HepG2 (cell line): ENCODE data around the gene OLFM2. TPM values are rescaled to one million over a fixed set of nuclear protein-coding genes. Genes with fewer than 3 reads are reported as not detected.

ENCODE experiments used
- ATF2 ChIP-seq: sonication (generic); formaldehyde crosslinking; IDR thresholded peaks from 2 replicates; pipeline ENCODE4 v1.4.0; 2020; ENCODE audit warnings: missing genetic modification reagents
- ATF7 ChIP-seq, 2 experiments: fragments of 450-650 bp in 1 of 2; sonication (generic) in 1 of 2; formaldehyde crosslinking in 1 of 2; IDR thresholded peaks; 2 replicates each; pipeline versions ENCODE4 v1.4.0 to v1.6.1; 2016 to 2020; ENCODE audit warnings: antibody characterized with exemption in 1 of 2, mild to moderate bottlenecking in 1 of 2, missing genetic modification reagents in 1 of 2
- CCDC6 ChIP-seq: sonication (generic); formaldehyde crosslinking; IDR thresholded peaks from 2 replicates; pipeline ENCODE4 v1.8.1; 2022; ENCODE audit warnings: mild to moderate bottlenecking, missing genetic modification reagents, moderate library complexity
- CENPT ChIP-seq: sonication (generic); formaldehyde crosslinking; IDR thresholded peaks from 2 replicates; pipeline ENCODE4 v1.8.0; 2022; ENCODE audit warnings: low read depth, mild to moderate bottlenecking, moderate library complexity, missing genetic modification reagents
- KLF12 ChIP-seq: sonication (generic); formaldehyde crosslinking; IDR thresholded peaks from 2 replicates; pipeline ENCODE4 v1.4.0; 2020; ENCODE audit warnings: missing genetic modification reagents, borderline replicate concordance
- KLF15 ChIP-seq: sonication (generic); formaldehyde crosslinking; IDR thresholded peaks from 2 replicates; pipeline ENCODE4 v1.8.1; 2023; ENCODE audit warnings: borderline replicate concordance, mild to moderate bottlenecking, inconsistent platforms, missing genetic modification reagents, mixed read lengths
- MAFF ChIP-seq: IDR thresholded peaks from 2 replicates; pipeline ENCODE4 v1.6.1; 2011; ENCODE audit warnings: low read depth, low read length, improper control_type of control experiment
- MTA3 ChIP-seq: sonication (generic); formaldehyde crosslinking; IDR thresholded peaks from 2 replicates; pipeline ENCODE4 v1.4.0; 2020; ENCODE audit warnings: missing genetic modification reagents
- NCOA2 ChIP-seq: sonication (generic); formaldehyde crosslinking; IDR thresholded peaks from 2 replicates; pipeline ENCODE4 v1.8.0; 2022; ENCODE audit warnings: inconsistent platforms
- PHF21A ChIP-seq: sonication (generic); formaldehyde crosslinking; IDR thresholded peaks from 2 replicates; pipeline ENCODE4 v1.5.0; 2020; ENCODE audit warnings: mild to moderate bottlenecking, missing genetic modification reagents
- RAD51 ChIP-seq: fragments of 450-650 bp; IDR thresholded peaks from 2 replicates; pipeline ENCODE4 v1.6.1; 2016; ENCODE audit warnings: borderline replicate concordance
- RNF219 ChIP-seq: sonication (generic); formaldehyde crosslinking; IDR thresholded peaks from 2 replicates; pipeline ENCODE4 v1.5.0; 2020; ENCODE audit warnings: mild to moderate bottlenecking, missing genetic modification reagents
- TBX3 ChIP-seq: fragments of 450-650 bp; IDR thresholded peaks from 2 replicates; pipeline ENCODE4 v1.6.1; 2017; ENCODE audit warnings: antibody characterized with exemption, mild to moderate bottlenecking, inconsistent platforms, borderline replicate concordance
- THAP7 ChIP-seq: sonication (generic); formaldehyde crosslinking; IDR thresholded peaks from 2 replicates; pipeline ENCODE4 v1.8.1; 2023; ENCODE audit warnings: mild to moderate bottlenecking, missing genetic modification reagents
- ZBTB7B ChIP-seq: sonication (generic); formaldehyde crosslinking; IDR thresholded peaks from 2 replicates; pipeline ENCODE4 v1.4.0; 2020; ENCODE audit warnings: missing genetic modification reagents
- ZNF136 ChIP-seq: sonication (generic); formaldehyde crosslinking; IDR thresholded peaks from 2 replicates; pipeline ENCODE4 v1.8.1; 2022; ENCODE audit warnings: low read depth, mild to moderate bottlenecking, moderate library complexity, missing genetic modification reagents
- ZNF329 ChIP-seq: sonication (generic); formaldehyde crosslinking; IDR thresholded peaks from 2 replicates; pipeline ENCODE4 v1.9.0; 2021; ENCODE audit warnings: low read depth, mild to moderate bottlenecking, missing genetic modification reagents
- ZNF570 ChIP-seq: sonication (generic); formaldehyde crosslinking; IDR thresholded peaks from 2 replicates; pipeline ENCODE4 v1.4.0; 2020; ENCODE audit warnings: mild to moderate bottlenecking, missing genetic modification reagents, borderline replicate concordance
- ZNF576 ChIP-seq: sonication (generic); formaldehyde crosslinking; IDR thresholded peaks from 2 replicates; pipeline ENCODE4 v1.4.0; 2020; ENCODE audit warnings: mild to moderate bottlenecking, missing genetic modification reagents
- ZNF674 ChIP-seq: sonication (generic); formaldehyde crosslinking; IDR thresholded peaks from 2 replicates; pipeline ENCODE4 v1.5.0; 2020; ENCODE audit warnings: low read depth, mild to moderate bottlenecking, missing genetic modification reagents
- ZNF746 ChIP-seq: sonication (generic); formaldehyde crosslinking; IDR thresholded peaks from 2 replicates; pipeline ENCODE4 v1.8.0; 2022; ENCODE audit warnings: mild to moderate bottlenecking, missing genetic modification reagents
- polyA plus RNA-seq, 8 experiments: library from polyadenylated mRNA; depleted of rRNA in 3 of 8; stranded (reverse) in 7 of 8; unstranded in 1 of 8; fragments of >200 nt; fragmentation: Illumina TruSeq in 4 of 8; extraction: Trizol in 4 of 8; gene quantifications; 2 replicates each; pipeline versions ENCODE4 v1.2.1 to v1.2.3, GENCODE V29; 2011 to 2016; ENCODE audit warnings: low read depth in 4 of 8, missing spikeins in 1 of 8, mixed read lengths in 1 of 8; ENCODE audit not compliant: insufficient read depth in 1 of 8
- total RNA-seq, 5 experiments: library from RNA; depleted of rRNA; stranded (reverse); fragments of >200 nt; fragmentation: Illumina TruSeq; extraction: Trizol; gene quantifications; 2 replicates each; pipeline ENCODE4 v1.2.3, GENCODE V29; 2016; ENCODE audit warnings: low read depth in 1 of 5

Gene OLFM2
- total and polyA plus RNA-seq, 2 of the 13 experiments (the other 11 are each of a cell fraction or from before 2014, with no cell fraction given): 0.20 to 0.51 TPM

- no peak for TF ChIP-seq CENPT (CRISPR knock-in tag)
- no peak for TF ChIP-seq ZNF570 (CRISPR knock-in tag)
- TF ChIP-seq RAD51: no peak
- no peak for TF ChIP-seq KLF15
- peak; percentile 53 for TF ChIP-seq NCOA2 (CRISPR knock-in tag)
- TF ChIP-seq THAP7 (CRISPR knock-in tag): 0 out of 2 replicates have a peak, but pooled peaks have one; percentile 60
- TF ChIP-seq ZNF576 (CRISPR knock-in tag): no peak
- TF ChIP-seq ZNF674 (CRISPR knock-in tag): no peak
- TF ChIP-seq ZBTB7B (CRISPR knock-in tag): no peak; the same call in 1 of the 2 replicates
- no peak for TF ChIP-seq RNF219
- TF ChIP-seq ZNF136 (CRISPR knock-in tag): no peak
- TF ChIP-seq ATF7 (IDR thresholded peaks at IDR 0.05): no peak
- 0 out of 2 replicates have a peak, but pooled peaks have one; percentile 13 for TF ChIP-seq ATF7 (CRISPR knock-in tag; IDR thresholded peaks at IDR 0.05)
- no peak for TF ChIP-seq MAFF
- TF ChIP-seq CCDC6 (CRISPR knock-in tag): no peak
- no peak for TF ChIP-seq MTA3 (CRISPR knock-in tag)
- no peak for TF ChIP-seq ZNF329 (CRISPR knock-in tag)
- TF ChIP-seq ATF2 (CRISPR knock-in tag): peak; percentile 62; the same call in 1 of the 2 replicates
- no peak for TF ChIP-seq ZNF746 (CRISPR knock-in tag)
- TF ChIP-seq KLF12 (CRISPR knock-in tag): 0 out of 2 replicates have a peak, but pooled peaks have one; percentile 55
- TF ChIP-seq PHF21A (CRISPR knock-in tag): no peak
- no peak for TF ChIP-seq TBX3
Observed at GRCh38 chr19:9827289-9828238, 108.8 kb downstream of the OLFM2 start, which contains the start of gene UBL5 (continued).
